Tibial artery (tissue), 4 donors: ENCODE data around the gene DNAI1.
"Not testable (repeated sequence)": the region's sequence is repeated elsewhere in the genome, so short reads cannot be mapped to it uniquely, and the experiment has no call there.

Experiments
- DNase-seq, 2 donors: peaks; one replicate each; pipeline ENCODE4 v3.0.0-alpha.2; 2019
- H3K27ac ChIP-seq, 2 donors: fragments of 200-600 bp; sonication (generic) in 1 of 2; 1 replicate in 1 of 2; 2 replicates in 1 of 2; pipeline ENCODE4 v1.5.1; 2018 to 2019; ENCODE audit warnings: mild to moderate bottlenecking in 1 of 2
- H3K27me3 ChIP-seq, 2 donors: fragments of 200-600 bp; sonication (generic) in 1 of 2; one replicate each; pipeline versions ENCODE4 v1.5.1 to v1.6.0; 2016 to 2019
- H3K36me3 ChIP-seq, 3 donors: fragments of 200-600 bp; sonication (generic) in 2 of 3; one replicate each; pipeline ENCODE4 v1.5.1; 2016 to 2019; ENCODE audit warnings: mild to moderate bottlenecking in 2 of 3
- H3K4me1 ChIP-seq, 4 donors: fragments of 200-600 bp; sonication (generic) in 2 of 4; 1 replicate in 3 of 4; 2 replicates in 1 of 4; pipeline ENCODE4 v1.5.1; 2016 to 2019
- H3K4me3 ChIP-seq, 2 donors: fragments of 200-600 bp; sonication (generic) in 1 of 2; 1 replicate in 1 of 2; 2 replicates in 1 of 2; pipeline ENCODE4 v1.5.1; 2018 to 2019; ENCODE audit warnings: mild to moderate bottlenecking in 2 of 2
- H3K9me3 ChIP-seq, 3 donors: fragments of 200-600 bp; sonication (generic) in 1 of 3; one replicate each; pipeline ENCODE4 v1.5.1; 2016 to 2019
- intact Hi-C: fragments of 100-400 bp; cut with DNase I; formaldehyde crosslinking; loops from one replicate; pipeline ENCODE4 v1.15.0; 2023; ENCODE audit warnings: low total_unique reads
- TF ChIP-seq, protein P1 (sequence below), 2 experiments: fragments of 200-600 bp in 1 of 2; fragments of 450-650 bp in 1 of 2; IDR thresholded peaks; one replicate each; pipeline ENCODE4 v1.5.1; 2017 to 2019; ENCODE audit warnings: antibody characterized with exemption in 2 of 2, mild to moderate bottlenecking in 1 of 2, moderate library complexity in 1 of 2

The DNAI1 gene

DNA sequence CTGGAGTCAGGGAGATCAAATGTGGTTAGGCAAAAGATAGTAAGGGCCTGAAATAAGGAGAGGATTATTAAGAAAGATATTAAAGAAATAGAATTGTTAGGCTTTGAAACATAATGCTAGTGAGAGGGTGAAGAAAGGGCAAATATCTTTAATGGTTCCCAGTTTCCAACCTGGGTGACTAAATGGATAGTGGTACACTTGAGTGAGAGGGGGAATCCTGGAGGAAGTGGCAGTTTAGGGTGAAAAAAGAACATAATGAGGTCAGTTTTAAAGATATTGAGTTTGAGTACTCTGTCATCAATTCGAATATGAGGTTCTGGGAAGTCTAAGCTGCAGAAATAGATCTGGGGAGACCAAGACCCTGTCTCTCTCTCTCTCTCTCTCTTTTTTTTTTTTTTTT, 18.9 kb downstream of the DNAI1 start:
- Histone ChIP-seq H3K27ac (no peak overlapping the region), H3K4me3 (no peak overlapping the region), H3K36me3 (no peaks in the 10 kb centered on the region), H3K4me1 (no peaks in the 10 kb centered on the region), H3K9me3 (no peaks in the 10 kb centered on the region), H3K27me3 (peaks cover 0 to 16% of the 10 kb centered on the region in 2 donors)
- TF ChIP-seq, protein P1, sequence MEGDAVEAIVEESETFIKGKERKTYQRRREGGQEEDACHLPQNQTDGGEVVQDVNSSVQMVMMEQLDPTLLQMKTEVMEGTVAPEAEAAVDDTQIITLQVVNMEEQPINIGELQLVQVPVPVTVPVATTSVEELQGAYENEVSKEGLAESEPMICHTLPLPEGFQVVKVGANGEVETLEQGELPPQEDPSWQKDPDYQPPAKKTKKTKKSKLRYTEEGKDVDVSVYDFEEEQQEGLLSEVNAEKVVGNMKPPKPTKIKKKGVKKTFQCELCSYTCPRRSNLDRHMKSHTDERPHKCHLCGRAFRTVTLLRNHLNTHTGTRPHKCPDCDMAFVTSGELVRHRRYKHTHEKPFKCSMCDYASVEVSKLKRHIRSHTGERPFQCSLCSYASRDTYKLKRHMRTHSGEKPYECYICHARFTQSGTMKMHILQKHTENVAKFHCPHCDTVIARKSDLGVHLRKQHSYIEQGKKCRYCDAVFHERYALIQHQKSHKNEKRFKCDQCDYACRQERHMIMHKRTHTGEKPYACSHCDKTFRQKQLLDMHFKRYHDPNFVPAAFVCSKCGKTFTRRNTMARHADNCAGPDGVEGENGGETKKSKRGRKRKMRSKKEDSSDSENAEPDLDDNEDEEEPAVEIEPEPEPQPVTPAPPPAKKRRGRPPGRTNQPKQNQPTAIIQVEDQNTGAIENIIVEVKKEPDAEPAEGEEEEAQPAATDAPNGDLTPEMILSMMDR (IDR thresholded peaks at IDR 0.05): no peak
- intact Hi-C loops: no loop called here
- no peak for DNase-seq

- DNase-seq: no peak
- Histone ChIP-seq H3K27me3 (peaks cover 0 to 5% of the 10 kb centered on the region in 2 donors), H3K4me1 (no peaks in the 10 kb centered on the region), H3K27ac (no peak overlapping the region), H3K36me3 (no peaks in the 10 kb centered on the region), H3K9me3 (no peaks in the 10 kb centered on the region), H3K4me3 (no peak overlapping the region)
- TF ChIP-seq, protein P1 (IDR thresholded peaks at IDR 0.05): no peak
- intact Hi-C loops: no loop called here
Observed at GRCh38 chr9:34479431-34479866, 20.8 kb downstream of the DNAI1 start.

GRCh38 chr9:34481620-34482019, 23.0 kb downstream of the DNAI1 start:
- DNase-seq, H3K4me1 ChIP-seq, H3K27me3 ChIP-seq, H3K36me3 ChIP-seq, intact Hi-C loops, H3K4me3 ChIP-seq, H3K27ac ChIP-seq, H3K9me3 ChIP-seq: not testable (repeated sequence)

GRCh38 chr9:34482746-34483145, 24.1 kb downstream of the DNAI1 start:
- H3K36me3 ChIP-seq: not testable (repeated sequence)

GRCh38 chr9:34484678-34485077, 26.1 kb downstream of the DNAI1 start:
- Histone ChIP-seq H3K27ac (no peak overlapping the region), H3K4me1 (peaks cover 0 to 6% (median 0%) of the 10 kb centered on the region in 4 donors), H3K27me3 (no peaks in the 10 kb centered on the region), H3K9me3 (no peaks in the 10 kb centered on the region), H3K36me3 (no peaks in the 10 kb centered on the region), H3K4me3 (no peak overlapping the region)
- intact Hi-C loops: no loop called here
- TF ChIP-seq, protein P1 (IDR thresholded peaks at IDR 0.05): no peak
- DNase-seq: no peak

More at GRCh38 chr9:34482746-34483145, 24.1 kb downstream of the DNAI1 start:
- H3K27me3 ChIP-seq, H3K4me3 ChIP-seq, H3K4me1 ChIP-seq, DNase-seq, intact Hi-C loops, H3K9me3 ChIP-seq, H3K27ac ChIP-seq: not testable (repeated sequence)

- Histone ChIP-seq H3K9me3 (no peaks in the 10 kb centered on the region), H3K4me3 (no peak overlapping the region), H3K36me3 (no peaks in the 10 kb centered on the region), H3K4me1 (peaks cover 0 to 6% (median 0%) of the 10 kb centered on the region in 4 donors), H3K27me3 (peaks cover 0 to 10% of the 10 kb centered on the region in 2 donors), H3K27ac (no peak overlapping the region)
- intact Hi-C loops: no loop called here
- TF ChIP-seq, protein P1 (IDR thresholded peaks at IDR 0.05): no peak
- no peak for DNase-seq
Observed at GRCh38 chr9:34485822-34486221, 27.2 kb downstream of the DNAI1 start.

GRCh38 chr9:34486572-34486971, 28.0 kb downstream of the DNAI1 start:
- no peak overlapping the region for H3K27ac ChIP-seq
- H3K27me3 ChIP-seq: peaks cover 0 to 15% of the 10 kb centered on the region in 2 donors
- intact Hi-C loops: no loop called here
- no peak for DNase-seq
- H3K9me3 ChIP-seq: no peaks in the 10 kb centered on the region
- TF ChIP-seq, protein P1 (IDR thresholded peaks at IDR 0.05): no peak
- H3K4me1 ChIP-seq: peaks cover 0 to 6% (median 0%) of the 10 kb centered on the region in 4 donors
- no peak overlapping the region for H3K4me3 ChIP-seq
- H3K36me3 ChIP-seq: no peaks in the 10 kb centered on the region
